HCT116 (cell line): ENCODE measurements around the gene LTBP1. TPM values are rescaled to one million over a fixed set of nuclear protein-coding genes. Genes with fewer than 3 reads are reported as not detected.

Source experiments
- ATAC-seq: fragments of 200-7000 bp; cut with Tn5 transposase; 2 replicates; pipeline ENCODE4 v1.9.1; 2020; ENCODE audit warnings: mild to moderate bottlenecking, moderate library complexity
- BruUV-seq: library from RNA; stranded (reverse); fragments of 400-500 nt; replicated peaks from 2 replicates; lab custom pipeline; 2021; lab: Mats Ljungman, UMichigan
- CTCF ChIA-PET: fragments of 300-600 bp; sonication (Branson Sonifier 250); formaldehyde crosslinking; loops from one replicate; lab custom pipeline; 2021; ENCODE audit warnings: antibody characterized with exemption; lab: Charles Lee
- POLR2A ChIA-PET: fragments of 300-600, 350-600 bp; sonication (Branson Sonifier 250); formaldehyde crosslinking; loops from one replicate; lab custom pipeline; 2021; ENCODE audit warnings: antibody characterized with exemption; lab: Charles Lee
- RAD21 ChIA-PET, 2 experiments: fragments of 300-600 bp; sonication (Branson Sonifier 250); formaldehyde crosslinking; loops; one replicate each; lab custom pipeline; 2023; ENCODE audit warnings: low total read pairs in 2 of 2; ENCODE audit not compliant: uncharacterized antibody in 2 of 2, unreplicated experiment in 2 of 2, low non-redundant PET in 1 of 2; lab: Charles Lee
- DNase-seq: peaks from one replicate; pipeline ENCODE4 v3.0.0-alpha.2; 2010; ENCODE audit warnings: low read depth, low spot score
- H2AFZ ChIP-seq: fragments of 200-600 bp; shearing (Covaris generic), sonication (generic); 2 replicates; pipeline ENCODE4 v1.6.1; 2017; ENCODE audit warnings: low read depth, mixed run types, mixed read lengths, antibody characterized with exemption, low read length; ENCODE audit not compliant: poor library complexity, severe bottlenecking
- H3K27ac ChIP-seq: 2 replicates; pipeline ENCODE4 v1.5.1; 2012; ENCODE audit warnings: low read depth, low read length
- H3K27me3 ChIP-seq: fragments of 200-600 bp; sonication (generic); 2 replicates; pipeline ENCODE4 v1.6.1; 2016; ENCODE audit warnings: mixed run types, low read length, mixed read lengths; ENCODE audit not compliant: insufficient read depth
- H3K36me3 ChIP-seq, 2 experiments: fragments of 200-500 bp in 1 of 2; fragments of 200-600 bp in 1 of 2; sonication (Bioruptor generic) in 1 of 2; sonication (generic) in 1 of 2; 2 replicates each; pipeline versions ENCODE4 v1.5.1 to v1.6.1; 2014 to 2016; ENCODE audit warnings: low read length in 2 of 2, inconsistent platforms in 1 of 2, mixed read lengths in 1 of 2, mixed run types in 1 of 2; ENCODE audit not compliant: insufficient read depth in 2 of 2, control insufficient read depth in 1 of 2
- H3K4me1 ChIP-seq, 2 experiments: fragments of 200-600 bp in 1 of 2; sonication (generic) in 1 of 2; 2 replicates each; pipeline versions ENCODE4 v1.5.1 to v1.6.1; 2012 to 2017; ENCODE audit warnings: low read length in 2 of 2, inconsistent platforms in 1 of 2, mild to moderate bottlenecking in 1 of 2, mixed read lengths in 1 of 2, mixed run types in 1 of 2, moderate library complexity in 1 of 2; ENCODE audit not compliant: insufficient read depth in 2 of 2, control insufficient read depth in 1 of 2
- H3K4me2 ChIP-seq: fragments of 200-600 bp; sonication (generic); 2 replicates; pipeline ENCODE4 v1.6.1; 2017; ENCODE audit warnings: mixed run types, low read length, mixed read lengths
- H3K4me3 ChIP-seq, 2 experiments: fragments of 200-600 bp in 1 of 2; sonication (generic) in 1 of 2; replicated peaks in 1 of 2; 2 replicates each; pipeline ENCODE4 v1.5.1; 2011 to 2016; ENCODE audit warnings: low read length in 2 of 2, control low read depth in 1 of 2, low read depth in 1 of 2, mild to moderate bottlenecking in 1 of 2, mixed read lengths in 1 of 2, mixed run types in 1 of 2
- H3K79me2 ChIP-seq: fragments of 200-600 bp; sonication (generic); 2 replicates; pipeline ENCODE4 v1.6.1; 2017; ENCODE audit warnings: mild to moderate bottlenecking, mixed run types, low read length, moderate library complexity, mixed read lengths; ENCODE audit not compliant: insufficient read depth
- H3K9ac ChIP-seq: fragments of 200-600 bp; sonication (generic); 2 replicates; pipeline ENCODE4 v1.6.1; 2016; ENCODE audit warnings: low read length, mixed read lengths
- H3K9me2 ChIP-seq: fragments of 200-600 bp; sonication (generic), shearing (Covaris generic); 2 replicates; pipeline ENCODE4 v1.6.1; 2017; ENCODE audit warnings: mixed run types, mild to moderate bottlenecking, moderate library complexity; ENCODE audit not compliant: insufficient read depth
- H3K9me3 ChIP-seq, 2 experiments: fragments of 200-500 bp in 1 of 2; fragments of 200-600 bp in 1 of 2; sonication (Bioruptor generic) in 1 of 2; sonication (generic) in 1 of 2; 2 replicates each; pipeline ENCODE4 v1.6.1; 2014 to 2017; ENCODE audit warnings: low read length in 2 of 2, mixed read lengths in 2 of 2, inconsistent platforms in 1 of 2, low read depth in 1 of 2, mild to moderate bottlenecking in 1 of 2, mixed run types in 1 of 2, moderate library complexity in 1 of 2; ENCODE audit not compliant: control insufficient read depth in 1 of 2, insufficient read depth in 1 of 2
- H4K20me1 ChIP-seq: fragments of 200-600 bp; sonication (generic), shearing (Covaris generic); 2 replicates; pipeline ENCODE4 v1.6.1; 2017; ENCODE audit warnings: mixed run types, mild to moderate bottlenecking, moderate library complexity; ENCODE audit not compliant: insufficient read depth
- ATF3 ChIP-seq: IDR thresholded peaks from 2 replicates; pipeline ENCODE4 v1.6.1; 2012
- CBX3 ChIP-seq: IDR thresholded peaks from 2 replicates; pipeline ENCODE4 v1.6.1; 2012; ENCODE audit warnings: low read depth
- CEBPB ChIP-seq: IDR thresholded peaks from 2 replicates; pipeline ENCODE4 v1.6.1; 2012; ENCODE audit warnings: low read depth
- EGR1 ChIP-seq: IDR thresholded peaks from 2 replicates; pipeline ENCODE4 v1.6.1; 2012; ENCODE audit warnings: low read depth
- ELF1 ChIP-seq: IDR thresholded peaks from 2 replicates; pipeline ENCODE4 v1.6.1; 2012; ENCODE audit warnings: low read depth, borderline replicate concordance
- FOSL1 ChIP-seq: IDR thresholded peaks from 2 replicates; pipeline ENCODE4 v1.6.1; 2012; ENCODE audit warnings: low read depth
- MAX ChIP-seq: IDR thresholded peaks from 2 replicates; pipeline ENCODE4 v1.6.1; 2012
- POLR2AphosphoS5 ChIP-seq: IDR thresholded peaks from 2 replicates; pipeline ENCODE4 v1.6.1; 2011; ENCODE audit warnings: mild to moderate bottlenecking, low read depth, low read length, moderate library complexity
- RAD21 ChIP-seq: IDR thresholded peaks from 2 replicates; pipeline ENCODE4 v1.6.1; 2012; ENCODE audit warnings: low read depth, mild to moderate bottlenecking
- REST ChIP-seq: IDR thresholded peaks from 2 replicates; pipeline ENCODE4 v1.6.1; 2012; ENCODE audit warnings: low read depth
- SIN3A ChIP-seq: IDR thresholded peaks from 2 replicates; pipeline ENCODE4 v1.6.1; 2012; ENCODE audit warnings: low read depth
- ZFX ChIP-seq: fragments of 450-650 bp; IDR thresholded peaks from 2 replicates; pipeline ENCODE4 v1.6.1; 2017
- ZNF274 ChIP-seq: fragments of 200-500 bp; sonication (Bioruptor generic); IDR thresholded peaks from 2 replicates; pipeline ENCODE4 v1.6.1; 2014; ENCODE audit warnings: mild to moderate bottlenecking, low read depth, low read length, inconsistent platforms
- intact Hi-C: fragments of 100-400 bp; cut with micrococcal nuclease; formaldehyde crosslinking; loops from 2 replicates; pipeline ENCODE4 v1.10.0; 2022
- total RNA-seq: library from RNA; stranded (reverse); gene quantifications from one replicate; pipeline ENCODE4 v1.2.1, GENCODE V29; 2021; ENCODE audit not compliant: unreplicated experiment

Gene LTBP1
- total RNA-seq, 1 experiment from 2014 or later, result 5.1 TPM

GRCh38 chr2:33219114-33219513 is 272.4 kb downstream of the LTBP1 start:
- H3K4me1 ChIP-seq, result no peaks in the 10 kb centered on the region
- no peak for DNase-seq
- RAD21 ChIA-PET, result no interaction called here
- H3K27ac ChIP-seq, result no peak overlapping the region
- no peak for TF ChIP-seq FOSL1
- no peak for TF ChIP-seq MAX
- TF ChIP-seq, all 23 proteins: peak for 0
- H3K9me3 ChIP-seq, result no peaks in the 10 kb centered on the region
- ATAC-seq, result no peak
- H3K79me2 ChIP-seq, result no peaks in the 10 kb centered on the region
- H3K9me2 ChIP-seq, result no peaks in the 10 kb centered on the region
- ChIA-PET CTCF (no interaction called here), POLR2A (no interaction called here)
- intact Hi-C loops, result no loop called here
- no peaks in the 10 kb centered on the region for H3K27me3 ChIP-seq
- no peaks in the 10 kb centered on the region for H3K36me3 ChIP-seq
- no peak overlapping the region for H2AFZ ChIP-seq
- H3K4me2 ChIP-seq, result no peak overlapping the region
- H3K9ac ChIP-seq, result no peak overlapping the region
- no peak overlapping the region for H3K4me3 ChIP-seq
- H4K20me1 ChIP-seq, result no peaks in the 10 kb centered on the region
- no TSS peak for BruUV-seq

GRCh38 chr2:33219850-33220275 is 273.1 kb downstream of the LTBP1 start:
- TF ChIP-seq ZNF274 (no peak), ZFX (no peak), CBX3 (no peak), ATF3 (no peak), EGR1 (no peak), RAD21 (no peak), ELF1 (no peak), SIN3A (no peak), REST (no peak), POLR2AphosphoS5 (no peak), CEBPB (no peak)
- no peaks in the 10 kb centered on the region for H3K79me2 ChIP-seq
- H3K4me1 ChIP-seq, result no peaks in the 10 kb centered on the region
- no peak overlapping the region for H2AFZ ChIP-seq
- no TSS peak for BruUV-seq
- no peak overlapping the region for H3K9ac ChIP-seq
- no peak overlapping the region for H3K27ac ChIP-seq
- H4K20me1 ChIP-seq, result no peaks in the 10 kb centered on the region
- ChIA-PET POLR2A (no interaction called here), CTCF (no interaction called here), RAD21 (no interaction called here)
- ATAC-seq (no peak), DNase-seq (no peak)
- H3K4me2 ChIP-seq, result no peak overlapping the region
- H3K4me3 ChIP-seq, result no peak overlapping the region
- intact Hi-C loops, result no loop called here
- H3K27me3 ChIP-seq, result no peaks in the 10 kb centered on the region
- H3K9me3 ChIP-seq, result no peaks in the 10 kb centered on the region
- H3K9me2 ChIP-seq, result no peaks in the 10 kb centered on the region
- no peaks in the 10 kb centered on the region for H3K36me3 ChIP-seq
